Measurements from ENCODE around the gene CLEC17A.
A peak's percentile ranks its signal among the peaks of the same experiment; 100 is the strongest.

DNA sequence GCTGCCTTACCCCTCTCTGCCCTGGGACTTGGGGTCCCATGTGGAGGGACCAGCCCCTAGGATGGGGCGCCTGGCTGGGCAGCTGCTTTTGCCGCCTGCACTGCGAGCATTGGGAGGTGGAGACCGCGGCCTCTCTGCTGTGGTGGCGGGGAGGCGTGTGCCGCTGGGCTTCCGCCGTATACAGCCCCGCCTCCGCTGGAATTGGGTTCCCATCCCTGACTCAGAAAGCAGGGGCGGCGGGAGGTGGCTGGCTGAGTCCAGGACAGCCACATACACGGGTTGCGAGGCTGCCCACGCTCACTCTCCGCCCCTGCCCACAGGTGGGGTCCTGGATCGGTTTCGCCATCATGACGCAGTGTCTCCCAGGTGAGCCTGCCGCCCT, 17.6 kb upstream of the CLEC17A start:
- TF ChIP-seq, protein P1, sequence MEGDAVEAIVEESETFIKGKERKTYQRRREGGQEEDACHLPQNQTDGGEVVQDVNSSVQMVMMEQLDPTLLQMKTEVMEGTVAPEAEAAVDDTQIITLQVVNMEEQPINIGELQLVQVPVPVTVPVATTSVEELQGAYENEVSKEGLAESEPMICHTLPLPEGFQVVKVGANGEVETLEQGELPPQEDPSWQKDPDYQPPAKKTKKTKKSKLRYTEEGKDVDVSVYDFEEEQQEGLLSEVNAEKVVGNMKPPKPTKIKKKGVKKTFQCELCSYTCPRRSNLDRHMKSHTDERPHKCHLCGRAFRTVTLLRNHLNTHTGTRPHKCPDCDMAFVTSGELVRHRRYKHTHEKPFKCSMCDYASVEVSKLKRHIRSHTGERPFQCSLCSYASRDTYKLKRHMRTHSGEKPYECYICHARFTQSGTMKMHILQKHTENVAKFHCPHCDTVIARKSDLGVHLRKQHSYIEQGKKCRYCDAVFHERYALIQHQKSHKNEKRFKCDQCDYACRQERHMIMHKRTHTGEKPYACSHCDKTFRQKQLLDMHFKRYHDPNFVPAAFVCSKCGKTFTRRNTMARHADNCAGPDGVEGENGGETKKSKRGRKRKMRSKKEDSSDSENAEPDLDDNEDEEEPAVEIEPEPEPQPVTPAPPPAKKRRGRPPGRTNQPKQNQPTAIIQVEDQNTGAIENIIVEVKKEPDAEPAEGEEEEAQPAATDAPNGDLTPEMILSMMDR (tag by site-specific recombination; IDR thresholded peaks at IDR 0.05): no peak
- TF ChIP-seq TCF7L2 (IDR thresholded peaks at IDR 0.05; ENCODE audit: borderline replicate concordance, low read depth, low read length) (no peak), ZNF311 (tag by site-specific recombination; IDR thresholded peaks at IDR 0.05; ENCODE audit: borderline replicate concordance) (no peak), KLF1 (tag by site-specific recombination; IDR thresholded peaks at IDR 0.05) (peak; percentile 24; the same call in 1 of the 2 replicates), ZSCAN30 (tag by site-specific recombination; IDR thresholded peaks at IDR 0.05) (no peak), ZBTB17 (tag by site-specific recombination; IDR thresholded peaks at IDR 0.05) (no peak), ZNF394 (tag by site-specific recombination; IDR thresholded peaks at IDR 0.05; ENCODE audit: borderline replicate concordance) (no peak)
- TF ChIP-seq, protein P2, sequence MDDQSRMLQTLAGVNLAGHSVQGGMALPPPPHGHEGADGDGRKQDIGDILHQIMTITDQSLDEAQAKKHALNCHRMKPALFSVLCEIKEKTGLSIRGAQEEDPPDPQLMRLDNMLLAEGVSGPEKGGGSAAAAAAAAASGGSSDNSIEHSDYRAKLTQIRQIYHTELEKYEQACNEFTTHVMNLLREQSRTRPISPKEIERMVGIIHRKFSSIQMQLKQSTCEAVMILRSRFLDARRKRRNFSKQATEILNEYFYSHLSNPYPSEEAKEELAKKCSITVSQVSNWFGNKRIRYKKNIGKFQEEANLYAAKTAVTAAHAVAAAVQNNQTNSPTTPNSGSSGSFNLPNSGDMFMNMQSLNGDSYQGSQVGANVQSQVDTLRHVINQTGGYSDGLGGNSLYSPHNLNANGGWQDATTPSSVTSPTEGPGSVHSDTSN (CRISPR knock-in tag; IDR thresholded peaks at IDR 0.05): no peak
- TF ChIP-seq, protein P3, sequence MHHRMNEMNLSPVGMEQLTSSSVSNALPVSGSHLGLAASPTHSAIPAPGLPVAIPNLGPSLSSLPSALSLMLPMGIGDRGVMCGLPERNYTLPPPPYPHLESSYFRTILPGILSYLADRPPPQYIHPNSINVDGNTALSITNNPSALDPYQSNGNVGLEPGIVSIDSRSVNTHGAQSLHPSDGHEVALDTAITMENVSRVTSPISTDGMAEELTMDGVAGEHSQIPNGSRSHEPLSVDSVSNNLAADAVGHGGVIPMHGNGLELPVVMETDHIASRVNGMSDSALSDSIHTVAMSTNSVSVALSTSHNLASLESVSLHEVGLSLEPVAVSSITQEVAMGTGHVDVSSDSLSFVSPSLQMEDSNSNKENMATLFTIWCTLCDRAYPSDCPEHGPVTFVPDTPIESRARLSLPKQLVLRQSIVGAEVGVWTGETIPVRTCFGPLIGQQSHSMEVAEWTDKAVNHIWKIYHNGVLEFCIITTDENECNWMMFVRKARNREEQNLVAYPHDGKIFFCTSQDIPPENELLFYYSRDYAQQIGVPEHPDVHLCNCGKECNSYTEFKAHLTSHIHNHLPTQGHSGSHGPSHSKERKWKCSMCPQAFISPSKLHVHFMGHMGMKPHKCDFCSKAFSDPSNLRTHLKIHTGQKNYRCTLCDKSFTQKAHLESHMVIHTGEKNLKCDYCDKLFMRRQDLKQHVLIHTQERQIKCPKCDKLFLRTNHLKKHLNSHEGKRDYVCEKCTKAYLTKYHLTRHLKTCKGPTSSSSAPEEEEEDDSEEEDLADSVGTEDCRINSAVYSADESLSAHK (tag by site-specific recombination; IDR thresholded peaks at IDR 0.05): no peak
- TF ChIP-seq, protein P4, sequence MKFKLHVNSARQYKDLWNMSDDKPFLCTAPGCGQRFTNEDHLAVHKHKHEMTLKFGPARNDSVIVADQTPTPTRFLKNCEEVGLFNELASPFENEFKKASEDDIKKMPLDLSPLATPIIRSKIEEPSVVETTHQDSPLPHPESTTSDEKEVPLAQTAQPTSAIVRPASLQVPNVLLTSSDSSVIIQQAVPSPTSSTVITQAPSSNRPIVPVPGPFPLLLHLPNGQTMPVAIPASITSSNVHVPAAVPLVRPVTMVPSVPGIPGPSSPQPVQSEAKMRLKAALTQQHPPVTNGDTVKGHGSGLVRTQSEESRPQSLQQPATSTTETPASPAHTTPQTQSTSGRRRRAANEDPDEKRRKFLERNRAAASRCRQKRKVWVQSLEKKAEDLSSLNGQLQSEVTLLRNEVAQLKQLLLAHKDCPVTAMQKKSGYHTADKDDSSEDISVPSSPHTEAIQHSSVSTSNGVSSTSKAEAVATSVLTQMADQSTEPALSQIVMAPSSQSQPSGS (tag by site-specific recombination; IDR thresholded peaks at IDR 0.05; ENCODE audit: low read depth): no peak
